ENCODE results near the gene LRIG1.

DNA sequence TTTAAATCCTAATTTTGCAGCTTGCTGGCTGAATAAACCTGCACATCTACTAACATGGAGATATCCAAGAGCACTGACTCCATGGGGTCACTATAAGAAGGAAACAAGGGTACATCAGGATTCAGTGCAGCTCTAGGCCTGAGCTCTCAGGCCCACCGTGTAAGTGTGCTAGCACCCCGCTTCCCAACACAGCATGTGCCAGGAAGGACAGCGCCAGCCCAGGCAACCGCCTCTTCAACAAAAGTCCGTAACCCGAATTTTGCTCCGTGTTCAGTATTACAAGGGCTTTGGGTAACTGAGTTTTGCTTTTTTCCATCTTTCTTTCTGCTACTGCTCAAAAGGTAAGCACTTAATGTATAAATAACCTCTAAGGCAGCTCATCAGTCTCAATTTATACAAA is 89.8 kb downstream of the LRIG1 start:
- TF ChIP-seq, protein P1, sequence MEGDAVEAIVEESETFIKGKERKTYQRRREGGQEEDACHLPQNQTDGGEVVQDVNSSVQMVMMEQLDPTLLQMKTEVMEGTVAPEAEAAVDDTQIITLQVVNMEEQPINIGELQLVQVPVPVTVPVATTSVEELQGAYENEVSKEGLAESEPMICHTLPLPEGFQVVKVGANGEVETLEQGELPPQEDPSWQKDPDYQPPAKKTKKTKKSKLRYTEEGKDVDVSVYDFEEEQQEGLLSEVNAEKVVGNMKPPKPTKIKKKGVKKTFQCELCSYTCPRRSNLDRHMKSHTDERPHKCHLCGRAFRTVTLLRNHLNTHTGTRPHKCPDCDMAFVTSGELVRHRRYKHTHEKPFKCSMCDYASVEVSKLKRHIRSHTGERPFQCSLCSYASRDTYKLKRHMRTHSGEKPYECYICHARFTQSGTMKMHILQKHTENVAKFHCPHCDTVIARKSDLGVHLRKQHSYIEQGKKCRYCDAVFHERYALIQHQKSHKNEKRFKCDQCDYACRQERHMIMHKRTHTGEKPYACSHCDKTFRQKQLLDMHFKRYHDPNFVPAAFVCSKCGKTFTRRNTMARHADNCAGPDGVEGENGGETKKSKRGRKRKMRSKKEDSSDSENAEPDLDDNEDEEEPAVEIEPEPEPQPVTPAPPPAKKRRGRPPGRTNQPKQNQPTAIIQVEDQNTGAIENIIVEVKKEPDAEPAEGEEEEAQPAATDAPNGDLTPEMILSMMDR (IDR thresholded peaks at IDR 0.05; ENCODE audit: low read length), result no peak
- TF ChIP-seq EZH2 (optimal IDR thresholded peaks at IDR 0.05; ENCODE audit: low read depth, low read length), result no peak

Data from MM.1S (cell line).